K562 treated with DMSO at 1 percent for 24 hours (cell line): Measurements from ENCODE around the gene SPTY2D1. TPM values are rescaled to one million over a fixed set of nuclear protein-coding genes. Genes with fewer than 3 reads are reported as not detected.

Source experiments
- total RNA-seq: library from RNA; unstranded; fragments of 300-600 nt; gene quantifications from 2 replicates; pipeline ENCODE4 v1.2.3, GENCODE V29; 2022; ENCODE audit warnings: low read depth; ENCODE audit not compliant: insufficient read depth

Gene SPTY2D1
- total RNA-seq: 12.1 and 15.6 TPM in 2 replicates

DNA sequence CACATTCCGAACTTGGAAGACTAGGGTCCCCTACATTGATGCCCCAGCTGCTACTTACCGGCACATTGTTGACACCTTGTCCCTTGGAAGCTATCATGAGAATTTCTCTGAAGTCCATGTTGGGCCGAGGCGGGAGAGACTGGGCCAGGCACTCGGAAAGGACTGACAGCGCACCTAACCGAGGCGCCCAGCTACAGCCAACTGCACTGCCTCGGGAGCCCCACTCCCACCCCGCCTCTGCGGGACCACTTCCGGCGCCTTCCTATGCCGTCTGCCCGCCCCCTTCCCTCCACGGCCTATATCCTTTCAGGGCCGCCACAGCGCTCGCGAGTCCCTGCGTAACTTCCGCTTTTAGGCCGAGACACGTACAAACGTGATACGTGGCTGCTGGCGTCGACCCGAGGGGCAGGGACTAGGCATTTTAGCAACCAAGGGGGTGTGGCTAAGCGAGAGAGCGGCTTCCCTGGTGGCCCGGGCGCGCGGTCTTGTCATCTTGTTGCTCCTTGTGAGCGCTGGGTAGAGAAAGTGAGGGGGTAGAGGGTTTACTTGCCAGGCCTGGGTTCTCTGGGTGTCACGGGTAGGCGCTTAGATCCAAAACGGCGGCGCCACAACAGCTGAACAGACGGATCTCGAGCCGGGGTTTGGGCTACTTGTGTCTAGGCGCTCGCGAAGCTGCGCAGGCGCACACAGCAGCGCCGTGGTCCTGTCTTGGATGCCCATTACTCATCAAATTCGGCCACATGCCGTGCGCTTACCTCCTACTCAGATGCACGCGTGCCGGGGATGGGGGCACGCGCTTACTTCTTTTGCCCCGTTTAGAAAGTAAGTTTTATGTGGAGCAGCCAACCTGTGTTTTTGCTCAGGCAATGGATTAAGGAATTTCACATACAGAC is at the start of gene SPTY2D1:
Gene SPTY2D1 (minus strand): TSS at position 203 of the 893 bp plus-strand sequence. CDS start 85 bp downstream, at position 118.

DNA sequence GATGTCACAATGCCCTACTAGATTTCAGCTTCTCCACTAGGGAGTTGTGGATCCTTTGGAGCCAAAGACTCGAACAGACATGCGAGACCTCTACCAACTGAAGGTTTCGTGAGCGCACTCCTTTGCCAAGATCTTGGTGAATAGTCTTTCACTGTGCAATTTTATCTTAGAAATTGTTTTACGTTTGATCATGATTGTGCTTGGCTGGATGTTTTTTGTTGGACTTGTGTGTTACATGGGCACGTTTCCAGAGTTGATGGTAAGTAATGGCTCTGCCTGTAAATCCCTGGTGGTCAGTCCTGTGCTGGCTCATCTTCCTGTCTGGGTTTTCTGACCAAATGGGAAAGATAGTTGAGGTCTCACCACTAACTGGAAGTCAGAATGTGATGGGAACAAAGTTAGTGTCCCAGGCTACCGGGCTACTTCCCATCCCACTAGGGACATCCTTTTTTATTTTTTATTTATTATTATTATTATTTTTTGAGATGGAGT is 34.4 kb downstream of the SPTY2D1 start, which contains the start of gene MISFA:
Gene MISFA (plus strand): TSS at position 51 of the 492 bp plus-strand sequence. CDS start 140 bp downstream, at position 191.

DNA sequence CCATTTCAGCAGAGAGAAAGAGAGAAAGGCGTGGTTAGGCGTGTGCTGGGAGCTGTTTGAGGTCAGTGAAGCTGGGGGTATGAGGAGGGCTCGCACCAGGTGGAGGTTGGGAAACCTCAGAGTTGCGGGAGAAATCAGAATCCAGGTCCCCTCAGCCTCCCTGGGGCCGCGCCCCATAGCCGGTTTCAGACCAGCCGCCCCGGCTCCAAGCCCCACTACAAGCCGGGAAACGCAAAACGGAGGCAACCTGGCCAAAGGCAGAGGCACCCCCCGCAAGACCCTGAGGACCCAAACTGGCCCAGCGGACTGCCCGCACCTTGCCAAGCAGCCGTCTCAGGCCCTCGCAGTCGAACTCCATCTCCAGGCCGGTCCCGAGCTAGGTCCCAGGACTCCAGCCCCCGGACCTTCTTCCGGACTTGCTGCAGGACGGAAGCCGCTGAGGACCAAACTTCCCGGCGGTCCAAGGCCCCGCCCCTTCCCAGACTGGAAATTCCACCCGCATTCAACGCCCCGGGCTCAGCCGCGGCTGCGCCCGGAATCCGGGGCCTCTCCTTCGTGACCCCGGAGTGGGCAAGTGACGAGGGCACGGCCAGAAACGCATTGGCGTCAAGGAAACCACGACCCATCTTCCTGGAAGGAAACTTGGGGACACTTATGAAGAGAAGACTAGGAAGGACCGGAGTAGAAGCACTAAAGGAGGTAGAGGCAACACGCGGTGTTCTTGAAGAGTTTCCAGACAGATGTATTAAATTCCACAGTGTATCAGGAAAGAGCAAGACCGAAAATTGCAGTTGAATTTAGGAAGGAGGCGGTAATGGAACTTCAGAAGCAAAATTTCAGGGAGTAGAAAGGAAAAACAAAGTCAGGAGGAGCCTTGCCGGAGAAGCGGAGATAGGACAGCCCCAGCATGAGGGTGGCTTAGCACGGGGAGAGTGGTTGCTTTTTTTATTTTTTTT is 45.6 kb downstream of the SPTY2D1 start, which contains the start of gene UEVLD:
Gene UEVLD (minus strand): TSS at position 438 of the 956 bp plus-strand sequence. CDS start 80 bp downstream, at position 358.

Other genes starting within 250 kb of the SPTY2D1 start
- gene LDHA, start 239.8 kb downstream of the SPTY2D1 start, total RNA-seq: 194 and 201 TPM in 2 replicates
- gene LDHC, start 222.0 kb downstream of the SPTY2D1 start, total RNA-seq: not detected in 2 replicates
- gene LDHAL6A, start 178.5 kb downstream of the SPTY2D1 start, total RNA-seq: not detected in 2 replicates
- 53.7 and 68.5 TPM in 2 replicates for gene TSG101, start 107.4 kb downstream of the SPTY2D1 start, total RNA-seq
- gene UEVLD, start 45.6 kb downstream of the SPTY2D1 start, total RNA-seq: 5.0 and 6.1 TPM in 2 replicates
- gene MISFA, start 34.6 kb downstream of the SPTY2D1 start, total RNA-seq: not detected in 2 replicates
- gene TMEM86A, start 64.4 kb upstream of the SPTY2D1 start, total RNA-seq: 3.6 and 3.9 TPM in 2 replicates
- not detected in 2 replicates for gene IGSF22, start 91.8 kb upstream of the SPTY2D1 start, total RNA-seq
- gene PTPN5, start 157.5 kb upstream of the SPTY2D1 start, total RNA-seq: not detected in 2 replicates